ENCODE measurements around the gene IL20. TPM values are rescaled to one million over a fixed set of nuclear protein-coding genes. Genes with fewer than 3 reads are reported as not detected.

The IL20 gene
- total RNA-seq, 4 donors from 2014 or later = not detected

GRCh38 chr1:206901944-206902343 lies 36.5 kb downstream of the IL20 start:
- no peak overlapping the region for H3K4me3 ChIP-seq (ENCODE audit: low read depth, poor library complexity, severe bottlenecking)
- no peak for TF ChIP-seq CTCF (IDR thresholded peaks at IDR 0.05)
- no peak for TF ChIP-seq POLR2A (IDR thresholded peaks at IDR 0.05)
- intact Hi-C loops (cut with DNase I; ENCODE audit: low total_unique reads) = no loop called here
- DNase-seq (ENCODE audit: low spot score in 2 of 2) = peak in 1 of 2 donors; percentile 56
- 86 to 91% methylated on average over 6 of the region's 6 CpGs for WGBS, 2 donors

GRCh38 chr1:206902702-206903101 lies 37.3 kb downstream of the IL20 start:
- TF ChIP-seq POLR2A (IDR thresholded peaks at IDR 0.05) = no peak
- TF ChIP-seq CTCF (IDR thresholded peaks at IDR 0.05) = no peak
- peak in 1 of 2 donors; percentile 26 for DNase-seq (ENCODE audit: low spot score in 2 of 2)
- intact Hi-C loops (cut with DNase I; ENCODE audit: low total_unique reads) = no loop called here
- no peak overlapping the region for H3K4me3 ChIP-seq (ENCODE audit: low read depth, poor library complexity, severe bottlenecking)
- 94 to 100% methylated on average over 1 of the region's 1 CpG for WGBS, 2 donors

- intact Hi-C loops (cut with DNase I; ENCODE audit: low total_unique reads) = no loop called here
- H3K4me3 ChIP-seq (ENCODE audit: low read depth, poor library complexity, severe bottlenecking) = no peak overlapping the region
These were observed 38.3 kb downstream of the IL20 start for GRCh38 chr1:206903687-206904086.

GRCh38 chr1:206904423-206905142 lies 39.2 kb downstream of the IL20 start:
- peak in 1 of 2 donors; percentile 70 for DNase-seq (ENCODE audit: low spot score in 2 of 2)
- H3K4me3 ChIP-seq (ENCODE audit: low read depth, poor library complexity, severe bottlenecking) = no peak overlapping the region
- TF ChIP-seq CTCF (IDR thresholded peaks at IDR 0.05) (no peak), POLR2A (IDR thresholded peaks at IDR 0.05) (no peak)
- intact Hi-C loops (cut with DNase I; ENCODE audit: low total_unique reads) = no loop called here
- 80 to 82% methylated on average over 10 of the region's 10 CpGs for WGBS, 2 donors

More at GRCh38 chr1:206903687-206904086, 38.3 kb downstream of the IL20 start:
- peak in 1 of 2 donors; percentile 28 for DNase-seq (ENCODE audit: low spot score in 2 of 2)
- WGBS, 2 donors = 71 to 72% methylated on average over 2 of the region's 2 CpGs
- no peak for TF ChIP-seq CTCF (IDR thresholded peaks at IDR 0.05)
- TF ChIP-seq POLR2A (IDR thresholded peaks at IDR 0.05) = no peak

- no peak for TF ChIP-seq POLR2A (IDR thresholded peaks at IDR 0.05)
- TF ChIP-seq CTCF (IDR thresholded peaks at IDR 0.05) = no peak
- no peak overlapping the region for H3K4me3 ChIP-seq (ENCODE audit: low read depth, poor library complexity, severe bottlenecking)
- WGBS, 2 donors = 45 to 53% methylated on average over 4 of the region's 4 CpGs
- intact Hi-C loops (cut with DNase I; ENCODE audit: low total_unique reads) = no loop called here
- peak in 1 of 2 donors; percentile 79 for DNase-seq (ENCODE audit: low spot score in 2 of 2)
These were observed 40.1 kb downstream of the IL20 start for GRCh38 chr1:206905295-206906164.
